IPS-18a (cell line): ENCODE results near the gene DTX1.

Source experiments
- H3K27ac ChIP-seq: one replicate; pipeline ENCODE4 v1.5.1; 2013; ENCODE audit warnings: low read length
- H3K27me3 ChIP-seq: one replicate; pipeline ENCODE4 v1.6.1; 2013; ENCODE audit warnings: mild to moderate bottlenecking, low read length; ENCODE audit not compliant: control insufficient read depth, insufficient read depth
- H3K36me3 ChIP-seq: one replicate; pipeline ENCODE4 v1.6.1; 2013; ENCODE audit warnings: low read depth, low read length; ENCODE audit not compliant: control insufficient read depth
- H3K4me1 ChIP-seq: one replicate; pipeline ENCODE4 v1.6.1; 2013; ENCODE audit warnings: low read depth, low read length; ENCODE audit not compliant: control insufficient read depth
- H3K4me3 ChIP-seq: one replicate; pipeline ENCODE4 v1.5.1; 2013; ENCODE audit warnings: low read length
- H3K9ac ChIP-seq: one replicate; pipeline ENCODE4 v1.6.1; 2013; ENCODE audit warnings: mild to moderate bottlenecking, low read length, moderate library complexity
- H3K9me3 ChIP-seq: one replicate; pipeline ENCODE4 v1.6.1; 2013; ENCODE audit warnings: low read depth, low read length; ENCODE audit not compliant: control insufficient read depth

The DTX1 gene

DNA sequence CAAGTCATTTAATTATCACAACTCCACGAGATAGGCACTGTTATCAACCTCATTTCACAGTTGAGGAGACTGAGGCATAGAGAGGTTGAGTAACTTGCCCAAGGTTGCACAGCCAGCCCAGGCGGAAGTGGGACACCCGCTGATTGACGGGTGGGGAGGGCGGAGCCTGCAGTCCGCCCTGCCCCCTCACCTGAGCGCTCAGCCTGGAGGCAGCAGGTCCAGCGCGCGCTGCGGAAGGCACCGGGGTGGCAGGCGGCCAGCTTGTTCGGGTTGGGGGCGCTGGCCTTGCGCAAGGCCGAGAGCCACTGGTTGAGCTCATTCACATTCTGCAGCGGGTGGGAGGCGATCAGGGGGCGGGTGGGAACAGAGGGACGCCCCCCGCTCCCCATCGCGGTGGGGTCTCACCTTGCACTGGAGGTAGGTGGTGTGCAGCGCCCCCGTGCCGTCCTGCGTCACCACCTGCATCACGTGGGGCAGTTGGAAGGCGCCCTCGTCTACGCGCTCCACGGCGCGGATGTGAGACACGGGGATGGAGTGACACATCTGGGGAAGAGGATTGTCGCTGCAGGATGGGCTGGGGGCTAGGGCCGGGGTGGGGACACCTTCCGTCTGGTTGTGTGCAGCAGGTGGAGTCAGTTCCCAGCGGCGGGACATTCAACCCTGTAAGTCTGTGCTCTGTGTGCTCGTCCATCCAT lies 47.4 kb downstream of the DTX1 start:
- peak overlapping the region; percentile 54 for H3K9ac ChIP-seq
- no peaks in the 10 kb centered on the region for H3K4me1 ChIP-seq
- no peaks in the 10 kb centered on the region for H3K27me3 ChIP-seq
- no peaks in the 10 kb centered on the region for H3K36me3 ChIP-seq
- H3K4me3 ChIP-seq = peak overlapping the region; percentile 69
- no peaks in the 10 kb centered on the region for H3K9me3 ChIP-seq
- H3K27ac ChIP-seq = no peak overlapping the region

- no peak overlapping the region for H3K9ac ChIP-seq
- no peaks in the 10 kb centered on the region for H3K36me3 ChIP-seq
- H3K4me1 ChIP-seq = no peaks in the 10 kb centered on the region
- H3K9me3 ChIP-seq = no peaks in the 10 kb centered on the region
- H3K4me3 ChIP-seq = no peak overlapping the region
- H3K27me3 ChIP-seq = no peaks in the 10 kb centered on the region
- H3K27ac ChIP-seq = no peak overlapping the region
These were observed 48.5 kb downstream of the DTX1 start for GRCh38 chr12:113104953-113105510.

DNA sequence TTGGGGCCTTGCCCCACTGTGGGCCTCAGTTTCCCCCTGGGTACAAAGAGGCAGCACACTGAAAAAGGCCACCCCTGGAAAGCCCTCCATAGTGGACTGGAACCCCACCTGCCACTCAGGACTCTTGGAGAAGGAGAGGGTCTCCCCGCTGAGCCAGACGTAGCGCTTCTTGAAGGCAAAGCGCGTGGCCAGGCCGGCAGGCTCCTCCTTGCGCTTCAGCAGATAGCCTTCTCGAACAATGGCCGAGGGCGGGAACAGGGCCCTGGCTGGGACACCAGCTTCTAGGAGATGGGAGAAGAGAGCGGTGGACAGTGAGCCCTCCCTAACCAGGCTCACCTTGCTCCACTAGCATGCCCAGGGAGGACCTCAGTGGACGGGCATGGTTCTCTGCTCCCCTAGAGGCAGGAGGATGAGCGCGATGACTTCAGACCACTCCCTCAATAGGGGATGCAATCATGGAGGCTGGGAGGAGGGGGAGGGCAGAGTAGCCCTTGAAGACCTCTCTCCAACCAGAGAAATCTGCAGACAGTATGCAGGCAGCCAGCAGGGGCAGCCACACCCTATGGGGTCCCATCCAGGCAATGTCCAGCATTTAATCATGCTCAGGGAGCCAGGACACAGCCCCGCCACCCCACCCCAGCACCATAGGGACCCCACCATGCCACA lies 49.2 kb downstream of the DTX1 start:
- H3K4me1 ChIP-seq = no peaks in the 10 kb centered on the region

DNA sequence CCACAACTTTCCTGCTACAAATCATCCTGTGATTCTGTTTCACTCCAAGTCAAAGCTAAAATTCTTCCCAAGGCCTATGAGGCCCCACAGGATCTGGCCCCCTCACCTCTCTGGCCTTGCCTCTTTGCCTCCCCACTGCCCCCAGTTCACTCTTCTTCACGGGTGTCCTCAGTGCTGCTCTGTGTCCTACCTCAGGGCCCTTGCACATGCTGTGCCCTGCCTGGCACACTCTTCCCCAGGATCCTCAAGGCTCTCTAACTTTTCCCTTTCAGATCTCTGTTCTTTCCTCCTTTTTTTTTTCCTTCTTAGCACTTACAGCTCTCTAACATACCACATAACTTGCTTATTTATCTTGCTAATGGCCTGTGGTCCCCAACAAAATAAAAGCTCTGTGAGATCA lies 49.8 kb downstream of the DTX1 start:
- no peak overlapping the region for H3K27ac ChIP-seq
- no peak overlapping the region for H3K4me3 ChIP-seq
- no peaks in the 10 kb centered on the region for H3K36me3 ChIP-seq
- H3K9me3 ChIP-seq = no peaks in the 10 kb centered on the region
- no peaks in the 10 kb centered on the region for H3K27me3 ChIP-seq
- H3K4me1 ChIP-seq = no peaks in the 10 kb centered on the region
- H3K9ac ChIP-seq = no peak overlapping the region

More for the DNA sequence above, 49.2 kb downstream of the DTX1 start:
- no peaks in the 10 kb centered on the region for H3K36me3 ChIP-seq
- H3K4me3 ChIP-seq = no peak overlapping the region
- no peaks in the 10 kb centered on the region for H3K27me3 ChIP-seq
- H3K9ac ChIP-seq = no peak overlapping the region
- no peak overlapping the region for H3K27ac ChIP-seq
- H3K9me3 ChIP-seq = no peaks in the 10 kb centered on the region

- no peaks in the 10 kb centered on the region for H3K36me3 ChIP-seq
These were observed 51.8 kb downstream of the DTX1 start for GRCh38 chr12:113108308-113108707.

DNA sequence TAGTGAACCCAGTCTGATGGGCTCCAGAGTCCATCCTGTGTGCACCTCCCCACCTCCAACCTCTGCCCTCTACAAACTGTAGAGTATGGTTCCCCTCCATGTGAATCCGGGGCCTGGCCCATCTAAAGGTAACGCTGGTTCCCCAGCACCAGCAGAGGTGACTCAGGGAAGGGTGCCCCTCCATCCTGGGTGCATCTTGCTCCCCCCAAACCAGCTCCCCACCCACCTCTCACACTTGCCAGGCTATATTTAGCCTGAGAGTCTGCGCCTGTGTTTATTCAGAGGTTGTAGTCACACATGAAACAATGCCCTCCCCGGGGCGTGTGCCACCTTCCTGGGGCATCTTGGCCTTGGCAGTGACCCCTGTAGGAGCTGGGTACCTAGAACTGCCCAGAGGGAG lies 52.8 kb downstream of the DTX1 start:
- Histone ChIP-seq H3K9ac (no peak overlapping the region), H3K4me1 (no peaks in the 10 kb centered on the region), H3K27me3 (no peaks in the 10 kb centered on the region), H3K36me3 (no peaks in the 10 kb centered on the region), H3K4me3 (no peak overlapping the region), H3K27ac (no peak overlapping the region), H3K9me3 (no peaks in the 10 kb centered on the region)

More at GRCh38 chr12:113108308-113108707, 51.8 kb downstream of the DTX1 start:
- no peak overlapping the region for H3K4me3 ChIP-seq
- H3K27ac ChIP-seq = no peak overlapping the region
- no peaks in the 10 kb centered on the region for H3K27me3 ChIP-seq
- no peak overlapping the region for H3K9ac ChIP-seq
- H3K4me1 ChIP-seq = no peaks in the 10 kb centered on the region
- no peaks in the 10 kb centered on the region for H3K9me3 ChIP-seq

GRCh38 chr12:113109872-113110599 lies 53.5 kb downstream of the DTX1 start:
- H3K36me3 ChIP-seq = no peaks in the 10 kb centered on the region
- H3K27ac ChIP-seq = no peak overlapping the region
- no peak overlapping the region for H3K9ac ChIP-seq
- no peaks in the 10 kb centered on the region for H3K4me1 ChIP-seq
- H3K9me3 ChIP-seq = no peaks in the 10 kb centered on the region
- H3K4me3 ChIP-seq = no peak overlapping the region
- H3K27me3 ChIP-seq = no peaks in the 10 kb centered on the region

DNA sequence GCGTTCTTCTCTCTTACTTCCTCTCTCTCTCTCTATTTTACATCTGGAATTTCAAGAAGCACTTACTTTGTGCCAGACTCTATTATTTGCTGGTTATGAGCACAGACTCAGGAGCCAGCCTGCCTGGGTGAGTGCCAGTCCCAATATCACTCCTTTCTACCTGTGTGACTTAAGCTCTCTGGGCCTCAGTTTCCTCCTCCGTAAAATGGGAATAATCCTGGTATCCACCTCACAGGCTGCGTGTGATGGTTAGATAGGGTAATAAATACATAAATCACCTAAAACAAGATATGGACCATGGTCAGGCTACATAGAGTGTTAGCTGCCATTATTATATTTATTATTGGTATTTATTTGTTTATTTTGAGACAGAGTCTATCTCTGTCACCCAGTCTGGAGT lies 54.7 kb downstream of the DTX1 start:
- no peaks in the 10 kb centered on the region for H3K4me1 ChIP-seq
- no peaks in the 10 kb centered on the region for H3K9me3 ChIP-seq
- H3K9ac ChIP-seq = no peak overlapping the region
- H3K36me3 ChIP-seq = no peaks in the 10 kb centered on the region
- H3K27me3 ChIP-seq = no peaks in the 10 kb centered on the region
- H3K4me3 ChIP-seq = no peak overlapping the region
- H3K27ac ChIP-seq = no peak overlapping the region

DNA sequence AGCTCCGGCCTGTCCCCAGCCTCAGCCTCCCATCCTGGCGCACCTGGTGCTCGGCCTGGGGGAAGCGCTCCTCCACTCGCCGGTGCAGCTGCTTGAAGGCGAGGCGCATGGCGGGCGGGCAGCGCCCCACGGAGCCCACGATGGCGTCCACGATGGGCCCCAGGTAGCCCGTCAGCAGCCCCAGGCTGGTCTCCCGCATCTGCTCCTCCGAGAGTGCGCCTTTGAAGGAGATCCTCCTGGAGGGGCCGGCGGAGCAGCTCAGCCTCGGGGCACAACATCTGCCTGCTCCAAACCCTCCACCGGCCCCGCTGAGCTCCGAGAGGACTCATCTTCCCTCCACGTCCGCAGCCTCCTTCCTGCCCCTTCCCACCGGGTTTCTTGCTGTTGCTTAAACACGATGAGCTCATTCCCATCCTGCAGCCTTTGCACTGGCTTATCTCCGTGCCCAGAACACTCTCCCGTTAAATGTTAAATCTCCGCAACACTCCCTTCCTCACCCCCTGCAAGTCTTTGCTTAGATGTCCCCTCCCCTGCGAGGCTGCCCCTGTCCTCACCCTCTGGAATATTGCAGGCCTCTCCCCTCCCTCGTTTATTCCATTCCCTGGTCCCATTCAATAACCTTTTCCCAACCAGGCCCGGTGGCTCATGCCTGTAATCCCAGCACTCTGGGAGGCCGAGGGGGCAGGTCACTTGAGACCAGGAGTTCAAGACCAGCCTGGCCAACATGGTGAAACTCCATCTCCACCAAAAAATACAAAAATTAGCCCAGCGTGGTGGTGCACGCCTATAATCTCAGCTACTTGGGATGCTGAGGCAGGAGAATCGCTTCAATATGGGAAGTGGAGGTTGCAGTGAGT lies 55.7 kb downstream of the DTX1 start:
- Histone ChIP-seq H3K9ac (no peak overlapping the region), H3K9me3 (no peaks in the 10 kb centered on the region), H3K4me1 (no peaks in the 10 kb centered on the region), H3K27me3 (no peaks in the 10 kb centered on the region), H3K36me3 (no peaks in the 10 kb centered on the region), H3K4me3 (no peak overlapping the region), H3K27ac (no peak overlapping the region)

DNA sequence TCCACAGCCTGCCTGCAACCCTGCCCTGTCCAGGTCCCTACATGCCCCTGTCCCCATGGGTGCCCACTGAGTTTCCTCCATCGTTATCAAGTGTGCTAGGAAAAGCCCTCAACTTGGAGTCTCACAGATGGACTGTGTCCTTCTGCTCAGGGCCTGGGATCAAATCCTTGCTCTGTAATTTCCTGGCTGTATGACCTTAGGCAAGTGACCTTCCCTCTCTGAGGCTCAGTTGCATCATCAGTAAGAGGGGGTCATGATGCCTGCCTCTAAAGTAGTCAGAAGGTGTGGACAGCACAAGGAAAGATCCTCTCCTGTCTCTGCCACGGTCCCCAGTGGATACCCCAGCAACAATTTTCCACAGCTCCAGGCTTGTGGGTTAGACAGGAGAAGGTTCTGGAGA lies 56.9 kb downstream of the DTX1 start:
- H3K36me3 ChIP-seq = no peaks in the 10 kb centered on the region
- no peak overlapping the region for H3K9ac ChIP-seq
- no peaks in the 10 kb centered on the region for H3K4me1 ChIP-seq
- H3K9me3 ChIP-seq = no peaks in the 10 kb centered on the region
- H3K27me3 ChIP-seq = no peaks in the 10 kb centered on the region
- H3K27ac ChIP-seq = no peak overlapping the region
- no peak overlapping the region for H3K4me3 ChIP-seq
